ENCODE measurements around the gene DENND1A.

DNA sequence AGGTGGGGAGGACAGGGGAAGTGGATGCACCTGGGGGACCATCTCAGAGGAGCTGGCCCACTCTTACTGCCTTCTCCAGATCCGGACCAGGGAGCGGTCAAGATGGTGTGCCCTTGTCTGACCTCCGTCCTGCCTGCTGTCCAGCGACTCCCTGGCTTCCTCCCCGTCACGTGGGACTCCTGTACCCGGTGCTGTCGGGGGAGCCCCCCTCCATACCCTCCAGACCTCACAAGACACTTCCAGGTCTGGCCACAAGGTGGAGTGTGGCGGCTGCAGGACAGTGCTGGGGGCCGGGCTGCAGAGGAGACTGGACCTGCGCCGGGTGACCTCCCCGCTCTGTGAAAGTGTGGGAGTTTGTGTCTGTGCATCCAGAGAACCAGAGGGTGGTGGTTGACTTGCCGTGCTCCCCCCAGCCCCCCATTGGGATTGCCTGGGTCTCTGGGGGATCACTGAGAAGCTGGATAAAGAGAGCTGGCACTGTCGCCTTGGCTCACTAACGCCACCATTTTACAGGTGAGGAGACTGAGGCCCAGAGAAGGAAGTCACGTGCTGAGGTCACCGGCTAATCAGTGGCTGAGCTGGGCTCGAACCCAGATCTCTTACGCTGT is 575.8 kb downstream of the DENND1A start:
- TF ChIP-seq RFX5 (IDR thresholded peaks at IDR 0.05) (no peak), POLR2A (IDR thresholded peaks at IDR 0.05; ENCODE audit: low read length) (no peak)
